Sciatic nerve (tissue), 2 donors: ENCODE measurements around the gene ATP6V1B1. TPM values are rescaled to one million over a fixed set of nuclear protein-coding genes. Genes with fewer than 3 reads are reported as not detected.
A peak's percentile ranks its signal among the peaks of the same experiment; 100 is the strongest.

Source experiments
- ATAC-seq: fragments of 200-7000 bp; cut with Tn5 transposase; one replicate; pipeline ENCODE4 v1.9.1; 2020; ENCODE audit warnings: mild to moderate bottlenecking, moderate library complexity
- DNase-seq: peaks from one replicate; pipeline ENCODE4 v3.0.0-alpha.2; 2020; ENCODE audit warnings: low spot score
- intact Hi-C: fragments of 100-400 bp; cut with DNase I; formaldehyde crosslinking; loops from one replicate; pipeline ENCODE4 v1.14.2; 2022
- total RNA-seq: library from RNA; stranded (reverse); fragmentation: NEBNext Ultra II Directional; extraction: Animal tissue kit (Norgen Biotek cat#: 25700); gene quantifications from one replicate; pipeline ENCODE4 v1.2.1, GENCODE V29; 2021
- donor health status: DM: no; HTN: no; CAD: no.
- donor health status: DM: no; HTN: no; CAD: no.

Gene ATP6V1B1
- total RNA-seq, 1 donor from 2014 or later = 1.3 TPM

GRCh38 chr2:70922235-70923234 is 13.2 kb upstream of the ATP6V1B1 start:
- intact Hi-C loops = no loop called here
- ATAC-seq (no peak), DNase-seq (peak; percentile 26)

DNA sequence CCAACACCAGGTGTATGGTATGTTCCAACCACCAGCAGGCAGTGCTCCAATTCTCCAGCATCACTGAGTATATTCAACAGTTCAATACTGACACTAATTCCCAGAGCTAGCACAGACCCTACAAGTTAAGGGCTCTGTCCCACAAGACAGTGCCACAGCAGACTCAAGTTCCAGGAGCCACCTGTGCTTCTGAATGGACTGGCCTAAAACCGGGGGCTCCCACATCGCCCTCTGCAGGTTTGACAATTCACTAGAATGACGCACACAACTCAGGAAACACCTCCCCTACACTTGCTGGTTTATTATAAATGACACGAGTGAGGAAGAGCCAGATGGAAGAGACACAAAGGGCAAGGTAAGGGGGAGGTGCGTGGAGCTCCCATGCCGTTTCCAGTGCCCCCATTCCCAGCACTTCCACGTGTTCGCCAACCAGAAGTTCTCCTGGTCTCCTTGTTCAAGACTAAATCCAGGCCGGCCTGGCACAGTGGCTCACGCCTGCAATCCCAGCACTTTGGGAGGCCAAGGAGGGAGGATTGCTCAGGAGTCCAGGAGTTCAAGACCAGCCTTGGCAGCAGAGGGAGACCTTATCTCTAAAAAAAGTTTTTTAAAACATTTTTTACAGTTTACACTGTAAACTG is 12.2 kb upstream of the ATP6V1B1 start:
- intact Hi-C loops = no loop called here
- DNase-seq = peak; percentile 19
- no peak for ATAC-seq

DNA sequence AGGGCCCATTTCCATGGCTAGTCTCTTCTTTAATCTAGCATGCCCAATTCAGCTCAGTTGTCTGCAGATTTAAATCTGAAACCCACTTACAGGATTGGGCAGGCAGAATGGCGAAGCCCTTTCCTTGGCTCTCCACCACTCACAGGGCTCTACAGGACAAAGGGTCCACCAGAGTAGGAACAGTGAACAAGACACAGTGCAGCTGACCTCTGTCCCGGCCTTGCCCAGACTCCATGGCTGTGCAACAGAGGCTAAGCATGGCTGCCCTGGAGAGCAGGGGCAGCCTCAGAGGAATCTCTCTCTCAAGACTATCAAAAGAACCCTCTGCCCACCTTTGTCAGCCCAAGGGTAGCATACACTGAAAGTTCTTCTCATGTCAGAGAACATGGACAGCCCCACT is 9.7 kb upstream of the ATP6V1B1 start:
- ATAC-seq (no peak), DNase-seq (peak; percentile 14)
- intact Hi-C loops = no loop called here

- intact Hi-C loops = no loop called here
- DNase-seq = no peak
Measured at GRCh38 chr2:70927138-70927537, 8.6 kb upstream of the ATP6V1B1 start.

DNA sequence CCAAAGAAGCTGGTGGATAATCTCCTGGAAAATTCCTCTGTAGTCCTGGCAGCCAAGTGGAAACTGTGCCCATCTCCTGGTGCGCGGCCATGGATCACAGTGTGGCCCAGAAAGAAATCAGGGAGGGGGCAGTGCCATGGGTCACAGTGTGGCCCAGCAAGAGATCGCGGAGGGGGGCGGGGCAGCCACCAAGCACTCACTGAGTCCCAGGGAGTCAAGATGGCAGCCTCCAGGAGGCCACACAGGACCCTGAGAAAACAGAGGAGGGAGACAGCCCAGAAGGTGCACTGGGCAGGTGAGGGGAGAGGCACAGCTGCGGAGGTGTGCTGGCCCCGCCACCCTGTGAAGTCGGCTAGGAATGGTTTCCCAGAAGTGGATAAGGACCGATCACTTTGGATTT is 8.1 kb upstream of the ATP6V1B1 start:
- peak; percentile 34 for DNase-seq
- intact Hi-C loops = no loop called here
- ATAC-seq = no peak

More at GRCh38 chr2:70927138-70927537, 8.6 kb upstream of the ATP6V1B1 start:
- ATAC-seq = no peak

DNA sequence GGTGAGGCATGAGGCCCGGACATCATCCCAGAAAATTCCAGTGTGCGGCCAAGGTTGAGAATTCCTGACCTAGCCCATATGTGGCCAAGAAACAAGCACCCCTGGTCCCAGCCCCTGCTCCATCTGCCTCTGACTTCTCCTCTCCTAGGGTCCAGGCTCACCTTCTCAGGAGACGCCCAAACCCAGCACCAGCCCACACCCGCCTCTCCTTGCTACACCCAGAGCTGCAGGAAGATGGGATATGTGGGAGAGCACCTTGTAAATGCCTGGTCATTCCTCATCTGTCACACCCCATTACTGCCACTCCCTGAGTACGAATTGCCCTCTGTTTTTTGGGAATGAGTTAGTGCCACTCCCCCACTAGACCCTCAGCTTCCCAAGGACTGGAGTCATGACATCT is 7.3 kb upstream of the ATP6V1B1 start:
- ATAC-seq (no peak), DNase-seq (no peak)
- intact Hi-C loops = no loop called here

GRCh38 chr2:70930371-70931329 is 5.0 kb upstream of the ATP6V1B1 start:
- ATAC-seq (no peak), DNase-seq (no peak)
- intact Hi-C loops = no loop called here

DNA sequence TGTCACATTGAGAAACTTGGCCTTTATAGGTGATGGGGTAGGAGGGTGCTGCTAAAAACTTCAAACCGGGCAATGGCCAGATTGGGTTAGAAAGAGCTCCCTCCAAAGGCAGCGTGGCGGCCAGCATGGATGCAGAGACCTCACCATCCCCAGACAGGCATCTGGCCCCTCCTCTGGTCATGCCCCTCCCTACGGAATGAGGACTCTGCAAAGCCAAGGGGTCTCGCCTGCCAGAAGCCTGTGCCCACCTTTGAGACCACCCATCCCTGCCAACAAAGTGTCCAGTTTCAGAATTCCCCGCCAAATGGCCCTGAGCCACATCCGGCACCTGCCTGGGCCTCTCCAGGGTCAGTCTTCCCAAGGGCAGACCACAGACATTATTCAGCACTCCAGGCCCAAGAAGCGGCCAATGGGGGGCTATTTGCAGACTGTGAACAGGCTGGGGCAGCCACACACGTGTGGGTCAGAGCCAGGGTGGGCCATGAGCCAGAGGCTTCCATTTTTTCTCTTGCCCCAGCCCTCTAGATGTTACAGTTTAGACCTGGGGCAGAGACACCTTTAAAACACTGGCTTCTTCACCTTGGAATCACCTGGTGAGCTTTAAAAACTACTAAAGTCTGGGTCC is 4.2 kb upstream of the ATP6V1B1 start:
- DNase-seq = no peak
- intact Hi-C loops = no loop called here
- no peak for ATAC-seq

DNA sequence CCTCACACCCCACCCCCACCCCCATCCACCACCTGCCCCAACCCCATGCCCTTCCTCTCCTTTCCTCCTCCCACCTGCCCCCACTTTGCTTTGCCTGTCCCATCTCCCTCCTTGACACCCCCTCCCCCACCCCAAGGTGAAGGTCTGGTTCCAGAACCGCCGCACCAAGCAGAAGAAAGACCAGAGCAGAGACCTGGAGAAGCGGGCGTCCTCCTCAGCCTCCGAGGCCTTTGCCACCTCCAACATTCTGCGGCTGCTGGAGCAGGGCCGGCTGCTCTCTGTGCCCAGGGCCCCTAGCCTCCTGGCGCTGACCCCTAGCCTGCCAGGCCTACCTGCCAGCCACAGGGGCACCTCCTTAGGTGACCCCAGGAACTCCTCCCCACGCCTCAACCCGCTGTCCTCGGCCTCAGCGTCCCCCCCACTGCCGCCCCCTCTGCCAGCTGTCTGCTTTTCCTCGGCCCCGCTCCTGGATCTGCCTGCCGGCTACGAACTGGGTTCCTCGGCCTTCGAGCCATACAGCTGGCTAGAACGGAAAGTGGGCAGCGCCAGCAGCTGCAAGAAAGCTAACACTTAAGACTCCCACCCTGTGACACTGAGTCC is 3.0 kb upstream of the ATP6V1B1 start:
- intact Hi-C loops = no loop called here
- ATAC-seq (no peak), DNase-seq (no peak)

DNA sequence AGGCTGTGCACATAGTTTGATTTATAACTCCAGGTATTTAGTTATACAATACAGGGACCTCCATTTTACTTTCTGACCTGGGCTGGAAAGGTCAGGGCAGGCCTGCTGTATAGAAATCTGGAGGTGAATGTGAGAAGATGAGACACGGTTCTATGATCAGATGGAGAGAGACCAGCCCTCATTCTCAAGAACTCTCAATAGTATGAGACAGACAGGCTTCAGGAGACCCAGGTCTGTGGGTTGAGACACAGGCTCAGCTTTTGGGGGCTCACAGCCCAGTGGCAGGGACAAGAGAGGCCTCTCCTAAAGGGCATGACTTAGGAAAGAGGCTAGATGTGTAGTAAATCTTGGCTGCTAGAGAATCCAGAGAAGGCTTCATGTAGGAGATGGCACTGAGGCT is 719 bp upstream of the ATP6V1B1 start:
- peak; percentile 8 for DNase-seq
- no peak for ATAC-seq
- intact Hi-C loops = no loop called here

DNA sequence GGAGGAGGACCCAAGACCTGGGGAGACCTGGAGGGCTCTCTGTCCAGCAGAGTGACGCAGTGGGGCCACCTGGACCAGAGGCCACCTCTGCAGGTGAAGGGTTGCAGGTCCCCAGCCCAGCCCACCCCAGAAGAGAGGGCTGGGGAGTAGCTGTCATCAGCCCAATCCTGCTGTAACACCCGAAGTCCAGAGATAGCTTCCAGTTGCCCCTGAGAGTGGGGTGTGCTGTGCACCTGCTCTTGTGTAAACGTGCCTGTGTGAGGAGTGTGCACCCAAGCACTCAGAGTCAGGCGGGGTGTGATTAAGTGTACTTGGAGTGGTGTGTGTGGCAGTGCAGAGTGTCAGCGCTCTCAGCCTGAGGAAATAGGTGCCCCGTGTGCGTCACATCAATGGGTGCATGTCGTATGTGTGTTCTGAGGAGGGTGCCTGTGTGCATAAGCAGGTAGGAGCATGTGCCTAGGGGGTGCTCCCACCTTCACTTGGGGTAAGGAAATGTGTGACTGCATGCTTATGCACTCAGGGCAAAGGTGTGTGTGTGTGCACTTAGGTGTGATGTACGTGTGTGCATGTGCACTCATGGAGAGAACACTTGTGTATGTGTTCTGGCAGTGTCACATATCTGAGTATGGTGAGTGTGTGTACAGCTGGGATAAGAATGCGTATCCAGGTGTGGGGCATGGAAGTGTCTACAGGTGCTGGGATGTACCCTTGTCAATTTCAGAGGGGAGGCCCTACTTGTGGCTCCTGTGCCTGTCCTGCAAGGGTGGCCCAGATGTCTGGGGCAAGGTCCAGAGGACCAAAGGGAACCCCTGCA is 672 bp downstream of the ATP6V1B1 start:
- ATAC-seq (no peak), DNase-seq (peak; percentile 28)
- intact Hi-C loops = no loop called here

DNA sequence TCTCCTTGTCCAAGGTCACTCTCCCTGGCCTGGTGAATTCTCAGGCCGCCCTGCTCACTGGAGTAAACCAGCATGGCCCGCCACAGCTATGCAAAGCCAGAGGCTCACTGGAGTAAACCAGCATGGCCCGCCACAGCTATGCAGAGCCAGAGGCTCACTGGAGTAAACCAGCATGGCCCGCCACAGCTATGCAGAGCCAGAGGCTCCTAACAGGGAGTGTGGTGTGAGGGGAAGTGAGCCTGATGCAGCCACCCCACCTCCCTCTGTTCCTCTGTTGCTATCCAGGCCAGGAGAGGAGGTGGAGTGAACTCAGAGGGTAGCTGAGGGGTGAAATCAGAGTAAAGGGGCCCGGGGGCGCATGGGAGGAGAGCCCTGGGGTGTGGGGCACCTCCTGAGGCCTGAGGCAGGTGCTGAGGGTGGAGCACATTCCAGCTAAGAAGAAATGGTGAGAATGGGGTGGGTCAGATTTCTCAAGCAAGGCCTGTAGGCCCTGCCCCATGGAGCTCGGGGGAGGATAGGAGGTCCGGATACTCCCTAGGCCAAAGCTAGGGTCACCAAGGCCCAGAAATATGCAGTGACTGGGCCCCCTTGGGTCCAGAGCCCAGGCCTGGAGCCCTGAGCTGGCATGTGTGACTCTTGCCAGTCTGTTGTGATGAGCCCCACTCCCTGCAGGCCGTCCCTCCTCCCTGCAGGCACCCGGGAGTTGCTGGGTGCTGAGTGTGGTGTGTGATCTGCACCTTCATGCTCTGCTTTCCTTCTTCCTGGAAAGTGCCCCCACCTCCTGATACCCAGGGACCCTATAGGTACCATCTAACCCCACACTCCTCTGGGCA is 1.5 kb downstream of the ATP6V1B1 start:
- DNase-seq = peak; percentile 31
- intact Hi-C loops = no loop called here
- ATAC-seq = no peak

DNA sequence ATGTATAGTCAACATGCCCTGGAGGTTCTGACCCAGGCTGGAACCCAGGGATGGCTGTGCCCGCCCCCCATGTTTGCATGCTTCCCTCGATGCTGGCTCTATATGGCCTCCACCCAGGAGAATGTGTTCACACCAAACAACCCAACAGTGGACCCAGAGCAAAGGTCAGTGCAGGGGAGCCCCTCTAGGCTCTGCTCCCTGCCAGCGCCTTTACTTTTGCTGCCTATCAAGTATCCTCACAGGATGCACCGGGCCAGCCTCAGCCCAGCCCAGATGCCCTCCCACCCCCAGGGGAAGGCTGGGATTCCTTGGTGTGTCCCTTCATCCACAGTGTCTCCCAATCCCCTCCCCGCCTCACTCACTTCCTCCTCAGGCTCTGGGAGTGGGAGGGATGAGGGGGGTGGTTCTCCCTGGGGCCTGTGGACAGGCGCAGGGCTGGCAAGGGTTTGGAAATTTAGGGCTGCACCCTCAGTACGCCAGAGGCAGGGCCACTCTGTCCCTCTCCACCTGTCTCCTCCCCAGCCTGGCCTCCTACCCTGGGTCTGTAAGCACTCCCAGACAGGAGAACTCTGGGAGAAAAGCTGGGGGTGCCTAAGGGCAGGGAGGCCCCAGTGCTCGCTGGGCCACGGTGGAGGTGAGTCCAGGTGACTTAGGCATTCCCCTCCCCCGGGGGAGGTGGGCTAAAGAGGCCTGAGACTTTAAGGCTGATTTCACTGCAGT is 2.3 kb downstream of the ATP6V1B1 start:
- no peak for ATAC-seq
- peak; percentile 31 for DNase-seq
- intact Hi-C loops = no loop called here

DNA sequence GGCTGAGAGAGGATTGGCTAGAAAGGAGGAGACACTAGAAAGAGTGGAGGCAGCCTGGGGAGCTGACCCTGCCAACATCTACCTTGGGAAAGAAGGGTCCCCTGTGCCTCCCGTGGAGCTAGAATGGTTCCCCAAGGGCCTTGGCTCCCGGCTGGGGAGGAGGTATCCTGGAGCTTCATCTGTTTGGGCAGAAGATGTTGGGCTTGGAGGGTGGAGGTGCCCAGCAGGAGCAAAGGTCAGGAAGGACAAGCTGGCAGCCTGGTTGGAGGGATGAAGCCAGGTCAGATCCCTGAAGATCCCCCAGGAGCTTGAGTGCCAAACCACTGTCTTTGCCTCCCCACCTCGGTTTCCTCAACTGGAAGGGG is 2.9 kb downstream of the ATP6V1B1 start:
- intact Hi-C loops = no loop called here
- ATAC-seq (no peak), DNase-seq (no peak)

DNA sequence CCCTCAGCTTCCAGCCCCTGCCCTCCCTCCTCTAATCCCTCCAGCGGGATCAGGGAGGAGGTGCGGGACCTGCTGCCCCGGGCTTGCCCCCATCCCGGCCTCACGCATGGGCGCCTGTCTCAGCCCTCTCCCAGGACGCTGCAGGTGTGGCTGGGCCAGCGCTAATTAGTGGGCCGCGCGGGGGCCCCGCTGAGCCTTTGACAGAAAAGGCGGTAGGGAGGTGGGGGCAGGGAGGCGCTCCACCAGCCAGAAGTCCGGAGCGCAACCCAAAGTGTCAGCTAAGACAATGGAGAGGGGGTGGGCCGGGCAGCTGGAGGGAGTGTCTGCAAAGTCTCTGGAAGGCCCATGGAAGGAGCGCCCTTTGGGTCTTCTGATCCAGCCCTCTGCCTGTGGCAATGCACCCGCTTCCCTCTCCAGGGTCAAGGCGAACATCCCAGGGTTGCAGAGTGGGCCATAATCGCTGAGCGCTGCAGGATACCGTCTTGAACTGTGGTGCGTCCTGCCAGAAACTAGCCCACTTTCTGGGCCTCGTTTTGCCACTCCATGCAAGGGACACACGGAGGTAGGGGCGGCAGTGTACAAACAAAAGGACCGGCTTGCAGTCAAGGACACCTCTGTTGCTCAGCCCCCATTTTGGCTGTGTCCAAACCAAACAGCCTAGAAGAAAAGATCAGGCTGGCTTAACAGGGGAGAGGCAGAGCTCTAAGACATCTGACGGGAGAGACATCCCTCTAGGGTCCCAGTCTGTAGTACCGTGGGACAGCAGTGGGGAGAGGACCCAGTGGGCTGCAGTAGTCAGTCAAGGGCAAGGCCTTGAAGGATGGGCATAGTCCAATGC is 3.5 kb downstream of the ATP6V1B1 start:
- DNase-seq (peak; percentile 50), ATAC-seq (no peak)
- intact Hi-C loops = no loop called here
